ENCODE results near the gene CDHR5. TPM values are rescaled to one million over a fixed set of nuclear protein-coding genes. Genes with fewer than 3 reads are reported as not detected.
A peak's percentile ranks its signal among the peaks of the same experiment; 100 is the strongest.

Gene CDHR5
- total RNA-seq, 4 donors from 2014 or later: not detected

DNA sequence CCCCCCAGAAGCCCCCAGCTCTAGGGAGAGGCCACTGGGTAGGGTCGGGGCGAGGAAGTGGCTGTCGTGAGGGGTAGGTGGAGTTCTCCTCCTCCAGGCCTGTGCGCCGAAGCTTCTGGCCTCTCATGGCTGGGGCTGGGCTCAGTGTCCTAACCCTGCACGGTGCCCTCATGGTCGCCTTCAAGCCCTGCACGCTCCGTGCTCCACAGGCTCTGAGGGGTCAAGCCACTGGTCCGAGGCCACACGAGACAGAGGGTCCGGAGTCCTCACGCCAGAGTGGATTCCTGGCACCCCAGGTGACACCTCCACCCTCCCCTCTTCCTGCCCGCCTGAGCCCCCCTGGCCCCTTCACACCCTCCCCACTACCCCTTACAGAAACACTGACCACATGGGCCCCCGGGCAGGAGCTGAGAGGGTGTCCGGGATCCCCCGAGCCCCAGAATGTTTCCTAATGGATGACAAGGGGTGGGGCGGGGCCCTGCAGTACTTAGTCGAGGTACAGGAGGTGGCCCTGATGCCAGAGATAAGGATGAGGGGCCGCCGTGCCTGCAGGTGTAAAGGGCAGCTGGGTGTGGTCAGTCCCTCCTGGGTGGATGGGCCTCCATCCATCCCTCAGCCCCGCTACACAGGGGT, 997 bp upstream of the CDHR5 start:
- TF ChIP-seq POLR2A (IDR thresholded peaks at IDR 0.05): no peak
- no peak for TF ChIP-seq CTCF (IDR thresholded peaks at IDR 0.05)
- 84% methylated on average over 10 to 22 of the region's 22 CpGs for WGBS, 2 donors
- intact Hi-C loops (cut with DNase I; ENCODE audit: low total_unique reads): no loop called here

GRCh38 chr11:623999-624704, 603 bp downstream of the CDHR5 start:
- DNase-seq (ENCODE audit: low spot score in 2 of 2): peak in 1 of 2 donors; percentile 84
- WGBS, 2 donors: 74 to 75% methylated on average over 18 to 19 of the region's 25 CpGs
- TF ChIP-seq CTCF (IDR thresholded peaks at IDR 0.05): no peak
- no peak for TF ChIP-seq POLR2A (IDR thresholded peaks at IDR 0.05)
- no peak overlapping the region for H3K4me3 ChIP-seq (ENCODE audit: low read depth, poor library complexity, severe bottlenecking)
- intact Hi-C loops (cut with DNase I; ENCODE audit: low total_unique reads): no loop called here

More for the DNA sequence above, 997 bp upstream of the CDHR5 start:
- no peak overlapping the region for H3K4me3 ChIP-seq (ENCODE audit: low read depth, poor library complexity, severe bottlenecking)
- DNase-seq (ENCODE audit: low spot score in 2 of 2): no peak

DNA sequence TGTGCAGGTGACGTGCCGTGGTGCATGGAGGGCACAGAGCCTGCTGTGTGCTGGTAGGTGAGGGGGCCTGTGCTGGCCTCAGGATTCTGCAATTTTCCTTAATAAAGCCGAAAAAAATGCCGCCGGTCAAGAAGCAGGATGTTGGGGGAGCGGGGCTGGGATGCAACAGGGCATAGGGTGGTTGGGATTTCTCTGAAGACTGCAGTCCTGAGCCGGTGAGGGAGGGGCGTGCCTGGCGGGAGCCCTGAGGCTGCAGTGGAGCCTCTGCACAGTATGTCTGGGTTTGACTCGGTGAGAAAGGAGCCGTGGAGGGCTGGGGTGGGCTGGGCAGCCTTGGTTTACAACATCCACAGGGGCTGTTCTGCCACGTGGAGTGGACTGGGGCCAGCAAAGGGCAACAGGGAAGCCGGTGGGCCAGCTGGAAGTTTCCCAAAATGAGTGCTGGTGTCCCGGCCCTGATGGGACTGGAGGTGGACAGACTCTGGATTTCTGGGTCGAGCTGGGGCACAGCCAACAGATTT, 1.3 kb downstream of the CDHR5 start:
- intact Hi-C loops (cut with DNase I; ENCODE audit: low total_unique reads): no loop called here
- TF ChIP-seq CTCF (IDR thresholded peaks at IDR 0.05) (no peak), POLR2A (IDR thresholded peaks at IDR 0.05) (no peak)
- 80% methylated on average over 15 of the region's 15 CpGs for WGBS, 2 donors
- no peak for DNase-seq (ENCODE audit: low spot score in 2 of 2)
- H3K4me3 ChIP-seq (ENCODE audit: low read depth, poor library complexity, severe bottlenecking): no peak overlapping the region

DNA sequence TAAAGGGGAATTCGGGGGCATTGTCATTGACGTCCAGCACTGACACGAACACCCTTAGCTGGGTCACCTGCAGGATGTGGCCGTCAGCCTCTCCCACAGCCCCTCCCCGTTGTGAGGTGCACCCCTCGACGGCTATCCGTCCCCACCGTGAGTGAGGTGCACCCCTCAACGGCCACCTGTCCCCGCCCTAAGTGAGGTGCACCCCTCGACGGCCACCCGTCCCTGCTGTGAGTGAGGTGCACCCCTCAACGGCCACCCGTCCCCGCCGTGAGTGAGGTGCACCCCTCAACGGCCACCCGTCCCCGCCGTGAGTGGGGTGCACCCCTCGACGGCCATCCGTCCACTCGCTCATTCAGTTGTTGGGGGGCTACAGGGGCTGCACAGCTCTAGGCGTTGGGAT, 2.9 kb downstream of the CDHR5 start:
- no peak for DNase-seq (ENCODE audit: low spot score in 2 of 2)
- 86 to 89% methylated on average over 27 of the region's 27 CpGs for WGBS, 2 donors
- no peak overlapping the region for H3K4me3 ChIP-seq (ENCODE audit: low read depth, poor library complexity, severe bottlenecking)
- TF ChIP-seq CTCF (IDR thresholded peaks at IDR 0.05): no peak
- TF ChIP-seq POLR2A (IDR thresholded peaks at IDR 0.05): no peak
- intact Hi-C loops (cut with DNase I; ENCODE audit: low total_unique reads): no loop called here

DNA sequence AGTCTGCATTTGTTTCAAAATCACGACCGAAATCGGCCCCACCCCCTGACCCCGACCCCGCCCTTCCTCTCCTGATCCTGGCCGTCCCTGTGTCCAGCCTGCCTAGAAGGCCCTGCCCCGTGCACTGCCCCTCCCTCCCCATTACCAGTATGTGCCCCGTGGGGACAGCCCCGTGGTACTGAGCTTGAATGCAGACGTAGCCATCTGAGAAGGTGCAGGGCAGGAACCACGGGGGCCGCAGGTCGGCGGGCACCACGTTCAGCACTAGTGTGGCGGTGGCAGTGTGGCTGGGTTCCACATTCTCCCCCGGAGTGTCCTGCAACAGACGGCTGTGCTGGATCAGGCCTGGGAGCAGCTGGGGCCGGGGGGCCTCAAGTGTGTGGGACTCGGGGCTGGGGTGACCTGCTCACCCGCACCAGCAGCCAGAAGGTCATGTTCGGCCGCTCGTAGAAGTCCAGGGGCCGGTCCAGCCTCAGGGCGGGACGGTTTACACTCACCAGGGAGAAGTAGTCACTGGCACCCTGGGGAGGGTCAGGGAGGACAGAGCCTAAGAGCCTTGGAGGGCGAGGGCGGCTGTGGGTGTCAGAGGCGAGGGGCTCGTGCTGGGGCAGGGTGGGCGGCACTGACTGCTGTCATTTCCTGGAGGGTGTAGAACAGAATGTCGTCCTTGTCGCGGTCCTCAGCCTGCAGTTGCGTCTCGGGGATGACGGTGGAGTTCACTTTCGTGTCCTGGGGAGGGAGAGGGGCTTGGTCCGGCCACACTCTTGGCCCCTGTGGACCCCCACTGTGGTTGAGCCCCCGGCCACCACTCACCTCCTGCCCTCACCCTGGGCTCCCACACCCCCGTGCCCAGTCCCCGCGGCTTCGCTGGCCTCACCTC, 3.6 kb downstream of the CDHR5 start:
- no peak overlapping the region for H3K4me3 ChIP-seq (ENCODE audit: low read depth, poor library complexity, severe bottlenecking)
- TF ChIP-seq POLR2A (IDR thresholded peaks at IDR 0.05): no peak
- TF ChIP-seq CTCF (IDR thresholded peaks at IDR 0.05): no peak
- intact Hi-C loops (cut with DNase I; ENCODE audit: low total_unique reads): no loop called here
- WGBS, 2 donors: 72% methylated on average over 42 to 45 of the region's 45 CpGs
- no peak for DNase-seq (ENCODE audit: low spot score in 2 of 2)
